Esophagus muscularis mucosa (tissue), 4 donors: ENCODE measurements around the gene BRD3. TPM values are rescaled to one million over a fixed set of nuclear protein-coding genes. Genes with fewer than 3 reads are reported as not detected.

Source experiments
- DNase-seq: peaks from one replicate; pipeline ENCODE4 v3.0.0-alpha.2; 2017; ENCODE audit errors: extremely low spot score
- H3K27ac ChIP-seq, 4 donors: fragments of 200-600 bp; sonication (generic); replicated peaks in 1 of 4; 1 replicate in 3 of 4; 2 replicates in 1 of 4; pipeline ENCODE4 v1.5.1; 2016 to 2019; ENCODE audit warnings: mild to moderate bottlenecking in 1 of 4
- H3K27me3 ChIP-seq, 4 donors: fragments of 200-600 bp; sonication (generic); one replicate each; pipeline versions ENCODE4 v1.5.1 to v1.6.0; 2016 to 2019
- H3K36me3 ChIP-seq, 4 donors: fragments of 200-600 bp; sonication (generic); one replicate each; pipeline ENCODE4 v1.5.1; 2016 to 2019
- H3K4me1 ChIP-seq, 4 donors: fragments of 200-600 bp; sonication (generic); one replicate each; pipeline ENCODE4 v1.5.1; 2016 to 2019
- H3K4me3 ChIP-seq, 4 donors: fragments of 200-600 bp; sonication (generic); 1 replicate in 2 of 4; 2 replicates in 2 of 4; pipeline ENCODE4 v1.5.1; 2016 to 2019; ENCODE audit warnings: mild to moderate bottlenecking in 4 of 4, moderate library complexity in 1 of 4
- H3K9me3 ChIP-seq, 4 donors: fragments of 200-600 bp; sonication (generic); 1 replicate in 3 of 4; 2 replicates in 1 of 4; pipeline ENCODE4 v1.5.1; 2016 to 2019
- EP300 ChIP-seq: sonication (generic); formaldehyde crosslinking; IDR thresholded peaks from one replicate; pipeline ENCODE4 v1.6.1; 2017; ENCODE audit warnings: antibody characterized with exemption
- POLR2A ChIP-seq: fragments of 450-650 bp; IDR thresholded peaks from one replicate; pipeline ENCODE4 v1.6.1; 2017; ENCODE audit warnings: antibody characterized with exemption, moderate library complexity, mild to moderate bottlenecking, low read depth
- POLR2AphosphoS5 ChIP-seq, 2 donors: sonication (generic); formaldehyde crosslinking; IDR thresholded peaks; one replicate each; pipeline ENCODE4 v1.6.1; 2017; ENCODE audit warnings: antibody characterized with exemption in 2 of 2
- WGBS: methylation state at CpG from one replicate; pipeline ENCODE4 v1.1.5; 2018; 5-methylcytosine and 5-hydroxymethylcytosine counted together
- intact Hi-C: fragments of 100-400 bp; cut with DNase I; formaldehyde crosslinking; loops from one replicate; pipeline ENCODE4 v1.15.1; 2023
- total RNA-seq, 4 donors: library from RNA; depleted of rRNA; stranded (reverse); fragments of >200 nt; gene quantifications; one replicate each; pipeline versions ENCODE4 v1.1.0 to v1.2.1, GENCODE V29; 2016
- TF ChIP-seq, protein P1 (sequence below), 3 experiments: fragments of 200-600 bp in 2 of 3; fragments of 450-650 bp in 1 of 3; sonication (generic) in 2 of 3; IDR thresholded peaks; one replicate each; pipeline ENCODE4 v1.5.1; 2017 to 2019; ENCODE audit warnings: antibody characterized with exemption in 3 of 3, mild to moderate bottlenecking in 2 of 3, moderate library complexity in 1 of 3

The BRD3 gene
- total RNA-seq, 4 donors from 2014 or later = 30.0 to 38.2 (median 33.3) TPM

DNA sequence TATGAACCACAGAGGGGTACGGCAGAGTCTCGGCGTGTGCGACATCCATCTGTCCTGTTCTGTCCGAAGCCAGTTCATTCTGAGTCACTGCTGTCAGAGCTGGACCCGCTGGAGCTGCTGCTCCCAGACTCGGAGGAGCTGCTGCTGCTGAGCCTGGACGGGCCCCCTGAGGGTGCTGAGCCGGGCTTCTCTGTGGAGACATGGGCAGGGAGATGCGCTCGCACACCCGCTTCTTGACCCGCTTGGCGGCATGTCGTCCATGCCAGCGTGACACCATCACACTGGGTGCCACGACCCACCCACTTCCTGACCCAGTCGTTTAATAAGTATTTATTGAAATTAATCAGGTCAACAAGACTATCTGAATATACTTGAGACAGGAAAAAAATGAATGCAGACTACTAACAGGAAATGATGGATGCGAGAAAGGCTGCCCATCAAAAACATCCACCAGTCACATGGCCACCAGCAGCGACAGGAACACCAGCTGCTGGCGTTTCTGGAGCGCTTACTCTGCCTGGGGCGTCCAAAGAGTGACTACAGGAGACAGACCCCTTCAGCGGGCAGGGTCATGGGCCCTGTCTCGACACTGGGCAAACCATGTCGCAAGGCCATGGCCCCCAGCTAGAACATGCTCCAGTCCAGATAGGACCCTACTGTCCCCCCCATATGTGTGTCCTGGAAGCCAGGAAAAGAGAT, 34.2 kb downstream of the BRD3 start:
- Histone ChIP-seq H3K4me3 (no peak overlapping the region), H3K36me3 (peaks cover 55 to 95% (median 91%) of the 10 kb centered on the region in 4 donors), H3K27me3 (no peaks in the 10 kb centered on the region), H3K4me1 (no peaks in the 10 kb centered on the region), H3K9me3 (peaks cover 0 to 11% (median 5%) of the 10 kb centered on the region in 4 donors), H3K27ac (no peak overlapping the region)
- TF ChIP-seq POLR2AphosphoS5 (IDR thresholded peaks at IDR 0.05) = no peak
- no peak for TF ChIP-seq EP300
- no peak for TF ChIP-seq POLR2A
- TF ChIP-seq, protein P1, sequence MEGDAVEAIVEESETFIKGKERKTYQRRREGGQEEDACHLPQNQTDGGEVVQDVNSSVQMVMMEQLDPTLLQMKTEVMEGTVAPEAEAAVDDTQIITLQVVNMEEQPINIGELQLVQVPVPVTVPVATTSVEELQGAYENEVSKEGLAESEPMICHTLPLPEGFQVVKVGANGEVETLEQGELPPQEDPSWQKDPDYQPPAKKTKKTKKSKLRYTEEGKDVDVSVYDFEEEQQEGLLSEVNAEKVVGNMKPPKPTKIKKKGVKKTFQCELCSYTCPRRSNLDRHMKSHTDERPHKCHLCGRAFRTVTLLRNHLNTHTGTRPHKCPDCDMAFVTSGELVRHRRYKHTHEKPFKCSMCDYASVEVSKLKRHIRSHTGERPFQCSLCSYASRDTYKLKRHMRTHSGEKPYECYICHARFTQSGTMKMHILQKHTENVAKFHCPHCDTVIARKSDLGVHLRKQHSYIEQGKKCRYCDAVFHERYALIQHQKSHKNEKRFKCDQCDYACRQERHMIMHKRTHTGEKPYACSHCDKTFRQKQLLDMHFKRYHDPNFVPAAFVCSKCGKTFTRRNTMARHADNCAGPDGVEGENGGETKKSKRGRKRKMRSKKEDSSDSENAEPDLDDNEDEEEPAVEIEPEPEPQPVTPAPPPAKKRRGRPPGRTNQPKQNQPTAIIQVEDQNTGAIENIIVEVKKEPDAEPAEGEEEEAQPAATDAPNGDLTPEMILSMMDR (IDR thresholded peaks at IDR 0.05) = no peak
- intact Hi-C loops = no loop called here
- DNase-seq = no peak
- 96% methylated on average over 26 of the region's 26 CpGs for WGBS

DNA sequence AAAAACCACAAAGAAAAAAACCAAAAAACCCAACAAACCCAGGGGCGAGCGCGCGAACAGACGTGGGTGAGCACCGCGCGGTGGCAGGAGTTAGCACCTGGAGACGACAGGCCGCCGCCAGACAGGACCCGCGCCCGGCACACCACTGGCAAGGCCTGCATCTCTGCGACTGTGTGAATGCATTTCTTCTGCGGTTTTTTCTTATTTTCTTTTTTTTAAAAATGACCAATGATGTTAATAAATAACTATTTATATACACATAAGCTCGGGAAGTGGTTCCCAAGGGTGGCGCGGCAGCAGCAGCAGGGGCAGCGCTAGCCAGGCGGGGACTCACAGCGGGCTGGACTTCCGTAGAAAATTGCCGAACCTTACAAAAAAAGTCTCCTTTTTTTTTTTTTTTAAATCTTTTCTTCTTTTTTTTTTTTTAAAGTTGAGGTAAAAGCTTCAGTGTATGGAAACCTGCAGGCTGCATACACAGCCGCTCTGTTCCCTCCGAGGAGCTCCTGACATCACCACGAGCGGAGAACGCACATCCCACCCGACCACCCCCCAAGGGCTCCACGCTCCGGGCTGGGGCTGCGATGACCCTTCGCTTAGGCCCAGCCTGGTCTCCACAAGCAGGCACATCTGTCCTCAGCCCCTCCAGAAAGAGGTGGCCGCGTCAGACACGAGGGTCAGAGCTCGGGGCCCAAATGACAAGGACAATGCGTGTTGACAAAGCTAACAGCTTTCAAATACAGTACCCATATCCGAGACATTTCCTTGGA, 35.2 kb downstream of the BRD3 start:
- no peak for DNase-seq
- Histone ChIP-seq H3K27me3 (no peaks in the 10 kb centered on the region), H3K27ac (no peak overlapping the region), H3K4me1 (no peaks in the 10 kb centered on the region), H3K4me3 (no peak overlapping the region), H3K36me3 (peaks cover 53 to 91% (median 89%) of the 10 kb centered on the region in 4 donors), H3K9me3 (peaks cover 0 to 4% (median under 1%) of the 10 kb centered on the region in 4 donors)
- TF ChIP-seq POLR2A (no peak), POLR2AphosphoS5 (IDR thresholded peaks at IDR 0.05) (no peak), EP300 (no peak)
- TF ChIP-seq, protein P1 (IDR thresholded peaks at IDR 0.05) = no peak
- WGBS = 93% methylated on average over 40 of the region's 40 CpGs
- intact Hi-C loops = no loop called here

DNA sequence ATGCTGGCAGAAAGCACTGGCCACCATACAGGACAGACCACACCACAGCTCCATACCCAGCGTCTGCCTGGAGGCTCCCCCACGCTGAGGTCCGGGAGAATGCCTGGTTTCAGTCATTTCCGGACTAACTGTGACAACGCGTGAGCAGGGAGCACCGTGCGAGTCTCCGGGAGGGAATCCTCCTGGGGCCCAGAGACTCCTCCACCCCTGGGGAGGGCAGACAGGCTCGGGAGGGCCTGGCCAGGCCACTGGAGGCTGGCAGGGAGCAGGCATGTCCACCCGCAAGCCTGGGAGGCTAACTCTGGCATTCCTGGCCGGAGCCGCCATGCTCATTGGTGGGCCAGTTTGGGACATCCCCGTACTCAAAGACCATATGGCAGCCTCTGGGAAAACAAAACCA, 36.0 kb downstream of the BRD3 start:
- Histone ChIP-seq H3K4me1 (peaks cover 0 to under 1% (median under 1%) of the 10 kb centered on the region in 4 donors), H3K36me3 (peaks cover 52 to 91% (median 86%) of the 10 kb centered on the region in 4 donors), H3K4me3 (no peak overlapping the region), H3K9me3 (no peaks in the 10 kb centered on the region), H3K27me3 (no peaks in the 10 kb centered on the region), H3K27ac (no peak overlapping the region)
- TF ChIP-seq, protein P1 (IDR thresholded peaks at IDR 0.05) = no peak
- TF ChIP-seq POLR2AphosphoS5 (IDR thresholded peaks at IDR 0.05) = no peak
- no peak for TF ChIP-seq POLR2A
- no peak for TF ChIP-seq EP300
- no peak for DNase-seq
- 84% methylated on average over 11 of the region's 14 CpGs for WGBS
- intact Hi-C loops = loop anchor here (2.0 kb wide), 1 partner anchor 33 kb away; no protein-coding TSS in a partner anchor

DNA sequence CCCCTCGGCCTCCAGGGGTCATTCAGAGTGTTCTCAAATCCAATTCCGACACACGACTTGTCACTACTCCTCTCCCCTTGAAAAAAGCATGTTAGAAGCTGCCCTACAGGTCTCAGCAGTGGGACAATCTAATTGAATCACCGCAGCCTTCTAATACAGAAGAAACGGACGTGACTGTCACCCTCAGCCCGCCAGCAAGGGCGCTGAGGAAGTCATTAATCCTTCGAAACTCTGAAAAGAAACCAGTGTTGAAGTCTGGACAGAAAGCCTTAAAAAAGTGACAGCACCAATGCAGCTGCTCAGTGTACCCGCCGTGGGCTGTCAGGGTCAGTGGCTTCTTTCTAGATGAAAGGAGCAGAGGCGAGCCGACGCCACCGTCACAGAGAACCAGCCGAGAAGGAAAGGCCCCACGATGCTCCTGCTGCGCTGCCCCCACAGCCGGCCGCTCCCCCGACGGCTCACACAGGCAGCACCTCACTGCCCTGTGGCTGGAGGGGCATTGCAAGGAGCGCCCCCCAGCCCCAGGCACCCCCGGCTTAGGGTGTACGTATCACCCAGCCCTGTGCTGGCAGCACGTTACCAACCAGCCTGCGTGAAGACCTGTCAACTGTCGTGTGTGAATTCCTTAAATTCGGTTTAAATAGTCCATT, 36.9 kb downstream of the BRD3 start:
- no peak overlapping the region for H3K27ac ChIP-seq
- no peaks in the 10 kb centered on the region for H3K9me3 ChIP-seq
- 86% methylated on average over 24 of the region's 29 CpGs for WGBS
- no peak overlapping the region for H3K4me3 ChIP-seq
- peaks cover 45 to 87% (median 78%) of the 10 kb centered on the region in 4 donors for H3K36me3 ChIP-seq
- no peak for TF ChIP-seq POLR2AphosphoS5 (IDR thresholded peaks at IDR 0.05)
- TF ChIP-seq, protein P1 (IDR thresholded peaks at IDR 0.05) = no peak
- no peak for TF ChIP-seq EP300
- TF ChIP-seq POLR2A = no peak
- DNase-seq = no peak
- no peaks in the 10 kb centered on the region for H3K27me3 ChIP-seq
- intact Hi-C loops = loop anchor here (2.0 kb wide), 1 partner anchor 34 kb away; no protein-coding TSS in a partner anchor
- H3K4me1 ChIP-seq = peaks cover 5 to 9% (median 8%) of the 10 kb centered on the region in 4 donors
